Tibial artery (tissue), 4 donors: ENCODE measurements around the gene NUCB2.
A peak's percentile ranks its signal among the peaks of the same experiment; 100 is the strongest.

Experiments used
- DNase-seq, 2 donors: peaks; one replicate each; pipeline ENCODE4 v3.0.0-alpha.2; 2019
- H3K27ac ChIP-seq, 2 donors: fragments of 200-600 bp; sonication (generic) in 1 of 2; 1 replicate in 1 of 2; 2 replicates in 1 of 2; pipeline ENCODE4 v1.5.1; 2018 to 2019; ENCODE audit warnings: mild to moderate bottlenecking in 1 of 2
- H3K27me3 ChIP-seq, 2 donors: fragments of 200-600 bp; sonication (generic) in 1 of 2; one replicate each; pipeline versions ENCODE4 v1.5.1 to v1.6.0; 2016 to 2019
- H3K36me3 ChIP-seq, 3 donors: fragments of 200-600 bp; sonication (generic) in 2 of 3; one replicate each; pipeline ENCODE4 v1.5.1; 2016 to 2019; ENCODE audit warnings: mild to moderate bottlenecking in 2 of 3
- H3K4me1 ChIP-seq, 4 donors: fragments of 200-600 bp; sonication (generic) in 2 of 4; 1 replicate in 3 of 4; 2 replicates in 1 of 4; pipeline ENCODE4 v1.5.1; 2016 to 2019
- H3K4me3 ChIP-seq, 2 donors: fragments of 200-600 bp; sonication (generic) in 1 of 2; 1 replicate in 1 of 2; 2 replicates in 1 of 2; pipeline ENCODE4 v1.5.1; 2018 to 2019; ENCODE audit warnings: mild to moderate bottlenecking in 2 of 2
- H3K9me3 ChIP-seq, 3 donors: fragments of 200-600 bp; sonication (generic) in 1 of 3; one replicate each; pipeline ENCODE4 v1.5.1; 2016 to 2019
- intact Hi-C: fragments of 100-400 bp; cut with DNase I; formaldehyde crosslinking; loops from one replicate; pipeline ENCODE4 v1.15.0; 2023; ENCODE audit warnings: low total_unique reads
- TF ChIP-seq, protein P1 (sequence below), 2 experiments: fragments of 200-600 bp in 1 of 2; fragments of 450-650 bp in 1 of 2; IDR thresholded peaks; one replicate each; pipeline ENCODE4 v1.5.1; 2017 to 2019; ENCODE audit warnings: antibody characterized with exemption in 2 of 2, mild to moderate bottlenecking in 1 of 2, moderate library complexity in 1 of 2

The NUCB2 gene

DNA sequence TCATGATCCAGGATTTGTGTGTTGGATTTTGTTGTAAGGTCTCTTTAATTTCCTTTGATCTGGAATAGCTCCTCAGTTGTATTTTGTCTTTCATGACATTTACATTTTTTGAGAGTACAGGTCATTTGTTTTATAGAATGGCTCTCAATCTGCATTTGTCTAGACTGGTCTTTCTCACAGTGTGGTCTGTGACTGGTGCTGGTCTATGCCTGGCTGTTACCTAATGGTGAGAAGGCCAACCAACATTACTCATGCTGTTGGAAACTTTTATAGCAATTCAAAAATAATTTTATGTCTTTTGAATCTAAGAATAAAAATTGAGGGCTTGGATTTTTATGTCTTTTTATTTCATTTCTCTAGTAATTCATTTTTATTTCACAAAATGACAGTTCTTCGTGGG, 71.1 kb downstream of the NUCB2 start:
- DNase-seq = no peak
- Histone ChIP-seq H3K27ac (no peak overlapping the region), H3K9me3 (no peaks in the 10 kb centered on the region), H3K4me1 (peaks cover 0 to 5% (median 0%) of the 10 kb centered on the region in 4 donors), H3K27me3 (no peaks in the 10 kb centered on the region), H3K36me3 (peaks cover 0 to 3% (median 0%) of the 10 kb centered on the region in 3 donors), H3K4me3 (no peak overlapping the region)
- TF ChIP-seq, protein P1, sequence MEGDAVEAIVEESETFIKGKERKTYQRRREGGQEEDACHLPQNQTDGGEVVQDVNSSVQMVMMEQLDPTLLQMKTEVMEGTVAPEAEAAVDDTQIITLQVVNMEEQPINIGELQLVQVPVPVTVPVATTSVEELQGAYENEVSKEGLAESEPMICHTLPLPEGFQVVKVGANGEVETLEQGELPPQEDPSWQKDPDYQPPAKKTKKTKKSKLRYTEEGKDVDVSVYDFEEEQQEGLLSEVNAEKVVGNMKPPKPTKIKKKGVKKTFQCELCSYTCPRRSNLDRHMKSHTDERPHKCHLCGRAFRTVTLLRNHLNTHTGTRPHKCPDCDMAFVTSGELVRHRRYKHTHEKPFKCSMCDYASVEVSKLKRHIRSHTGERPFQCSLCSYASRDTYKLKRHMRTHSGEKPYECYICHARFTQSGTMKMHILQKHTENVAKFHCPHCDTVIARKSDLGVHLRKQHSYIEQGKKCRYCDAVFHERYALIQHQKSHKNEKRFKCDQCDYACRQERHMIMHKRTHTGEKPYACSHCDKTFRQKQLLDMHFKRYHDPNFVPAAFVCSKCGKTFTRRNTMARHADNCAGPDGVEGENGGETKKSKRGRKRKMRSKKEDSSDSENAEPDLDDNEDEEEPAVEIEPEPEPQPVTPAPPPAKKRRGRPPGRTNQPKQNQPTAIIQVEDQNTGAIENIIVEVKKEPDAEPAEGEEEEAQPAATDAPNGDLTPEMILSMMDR (IDR thresholded peaks at IDR 0.05) = no peak
- intact Hi-C loops = no loop called here

DNA sequence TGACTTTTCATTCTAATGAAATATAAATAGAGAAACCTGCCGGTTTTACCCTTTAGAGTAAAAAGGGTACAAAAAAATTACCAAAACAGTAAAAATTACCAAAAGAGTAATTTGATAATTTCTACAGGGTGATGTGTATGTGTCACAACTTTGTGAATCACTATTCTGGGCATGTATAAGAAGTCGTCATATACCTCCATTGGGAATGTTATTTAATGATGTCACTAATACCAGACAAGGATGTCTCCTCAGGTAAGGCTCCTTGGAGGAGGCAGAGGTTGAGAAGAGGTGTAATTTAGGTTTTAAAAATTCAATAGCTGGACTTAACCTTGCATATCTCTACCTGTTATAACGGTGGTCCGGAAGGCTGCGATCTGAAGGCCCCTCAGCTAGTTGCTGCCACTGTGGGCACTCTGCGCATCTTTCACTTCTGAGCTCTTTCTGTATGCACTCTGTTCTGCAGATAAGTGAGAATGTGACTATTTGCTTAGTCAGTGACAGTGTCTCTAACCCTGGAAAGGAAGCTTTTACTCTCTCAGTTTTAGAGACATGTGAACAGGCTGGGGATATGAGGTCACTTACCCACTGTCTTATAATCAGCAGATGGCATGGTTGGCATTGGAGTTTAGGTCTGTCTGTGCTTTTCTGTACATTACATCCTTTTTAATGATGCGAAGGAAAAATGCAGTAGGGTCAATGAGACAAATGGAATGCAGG, 74.1 kb downstream of the NUCB2 start:
- peak overlapping the region in 1 of 2 donors; percentile 86 for H3K27ac ChIP-seq
- H3K36me3 ChIP-seq = no peaks in the 10 kb centered on the region
- intact Hi-C loops = no loop called here
- no peak for DNase-seq
- no peak overlapping the region for H3K4me3 ChIP-seq
- H3K27me3 ChIP-seq = no peaks in the 10 kb centered on the region
- H3K9me3 ChIP-seq = no peaks in the 10 kb centered on the region
- peaks cover 0 to 11% (median 6%) of the 10 kb centered on the region in 4 donors for H3K4me1 ChIP-seq
- TF ChIP-seq, protein P1 (IDR thresholded peaks at IDR 0.05) = no peak

DNA sequence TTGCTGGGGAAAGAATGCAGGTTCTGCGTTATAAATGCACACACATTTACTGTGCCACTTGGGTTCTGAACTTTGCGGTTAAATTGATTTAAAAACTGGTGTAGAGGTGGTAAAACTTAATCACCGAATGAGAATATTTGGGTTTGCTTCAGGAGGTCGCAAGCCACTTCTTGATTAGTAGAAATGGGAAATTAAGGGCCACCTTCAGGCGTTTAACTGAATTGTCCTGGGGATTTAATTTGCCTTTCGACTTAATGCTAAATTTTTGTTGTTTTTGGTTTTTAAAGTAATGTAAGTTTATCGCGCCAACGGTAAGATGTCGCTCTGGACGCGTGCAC, 74.6 kb downstream of the NUCB2 start:
- Histone ChIP-seq H3K27me3 (no peaks in the 10 kb centered on the region), H3K36me3 (no peaks in the 10 kb centered on the region), H3K9me3 (no peaks in the 10 kb centered on the region), H3K4me1 (peaks cover 0 to 11% (median 6%) of the 10 kb centered on the region in 4 donors), H3K4me3 (peak overlapping the region; percentile 63 to 65), H3K27ac (peak overlapping the region; percentile 86 to 88)
- TF ChIP-seq, protein P1 (IDR thresholded peaks at IDR 0.05) = peak in 1 of 2 experiments; percentile 18
- intact Hi-C loops = no loop called here
- no peak for DNase-seq

DNA sequence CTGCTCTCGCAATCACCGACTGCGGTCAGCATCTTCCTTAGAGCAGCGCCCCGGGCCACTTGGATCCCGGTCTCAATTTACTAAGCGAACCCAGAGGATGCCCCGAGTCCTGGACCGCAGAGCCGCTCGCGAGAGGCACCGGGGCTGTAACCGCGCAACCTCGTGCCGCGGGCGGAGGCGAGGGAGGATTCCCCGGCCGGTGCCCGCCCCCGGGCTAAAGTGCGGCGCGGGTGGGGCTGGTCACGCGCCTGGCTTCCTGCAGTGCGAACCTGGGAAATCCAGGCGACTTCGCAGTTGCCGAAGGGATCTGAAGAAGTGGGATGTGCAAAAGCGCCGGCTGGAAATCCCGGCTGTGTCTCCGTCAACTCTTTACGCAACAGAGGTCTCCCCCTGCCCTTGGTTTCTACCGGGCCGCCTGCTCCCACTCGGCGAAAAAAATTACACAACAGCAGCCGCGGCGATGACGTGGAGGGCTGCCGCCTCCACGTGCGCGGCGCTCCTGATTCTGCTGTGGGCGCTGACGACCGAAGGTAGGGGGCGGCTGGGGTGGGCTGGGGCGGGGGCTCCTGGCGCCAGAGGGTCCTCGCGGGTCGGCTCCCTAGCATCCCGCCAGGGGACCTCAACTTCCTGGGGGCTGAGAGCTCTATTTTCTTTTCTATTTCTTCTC, 75.1 kb downstream of the NUCB2 start, which contains the start of gene NCR3LG1:
NCR3LG1 (plus strand) TSS at position 291 of the 667 bp plus-strand sequence; CDS start at position 461, 170 bp downstream.
- Histone ChIP-seq H3K4me1 (peaks cover 0 to 11% (median 6%) of the 10 kb centered on the region in 4 donors), H3K4me3 (peak within 1 kb of the TSS; percentile 63 to 65), H3K36me3 (no peaks in the 10 kb centered on the region), H3K27ac (peak within 1 kb of the TSS; percentile 86 to 88), H3K27me3 (no peaks in the 10 kb centered on the region), H3K9me3 (no peaks in the 10 kb centered on the region)
- TF ChIP-seq, protein P1 (IDR thresholded peaks at IDR 0.05) = no peak
- peak; percentile 63 to 83 for DNase-seq
- intact Hi-C loops = no loop called here

DNA sequence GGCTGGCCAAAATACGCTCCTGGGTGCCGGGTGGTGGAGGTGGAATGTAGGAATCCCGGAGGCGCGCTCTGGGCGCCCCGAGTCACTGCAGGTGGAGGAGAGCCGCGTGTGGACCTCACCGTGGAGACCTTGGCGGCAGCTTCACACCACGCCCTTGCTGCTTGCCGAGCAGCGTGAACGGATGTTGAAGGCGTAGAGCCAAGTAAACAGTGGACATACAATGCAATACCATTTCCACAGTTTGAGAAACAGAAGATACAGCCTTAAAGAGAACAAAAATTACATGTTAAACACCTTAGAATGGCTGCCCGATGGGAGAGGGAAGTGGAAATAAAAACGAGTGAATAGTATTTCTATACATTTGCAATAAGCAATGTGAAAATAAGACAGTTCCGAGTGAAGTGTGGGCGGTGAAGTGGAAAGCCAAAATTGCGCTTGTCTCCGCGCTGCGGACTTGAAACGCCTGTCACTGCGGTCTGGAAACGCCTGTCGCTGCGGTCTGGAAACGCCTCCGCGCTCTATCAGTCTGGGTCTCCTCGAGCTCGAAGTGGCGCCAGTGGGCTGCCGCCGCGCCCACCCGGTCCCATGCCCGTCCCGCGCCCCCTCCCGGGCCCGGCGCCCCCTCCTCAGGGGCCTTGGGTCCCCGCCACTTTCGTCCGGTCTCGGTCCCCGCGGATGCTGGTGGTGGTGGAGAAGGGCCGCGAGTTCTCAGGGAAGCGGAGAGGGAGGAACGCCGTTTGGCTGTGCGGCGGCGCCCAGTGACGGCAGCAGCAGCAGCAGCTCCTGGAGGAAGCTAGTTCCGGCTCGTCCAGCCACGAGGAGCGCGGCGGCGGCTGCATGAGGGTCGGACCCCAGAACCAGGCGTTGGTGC, 76.6 kb downstream of the NUCB2 start:
- TF ChIP-seq, protein P1 (IDR thresholded peaks at IDR 0.05) = no peak
- intact Hi-C loops = no loop called here
- H3K4me3 ChIP-seq = peak overlapping the region; percentile 63 to 65
- H3K27ac ChIP-seq = peak overlapping the region; percentile 86 to 88
- H3K4me1 ChIP-seq = peaks cover 0 to 11% (median 6%) of the 10 kb centered on the region in 4 donors
- H3K27me3 ChIP-seq = no peaks in the 10 kb centered on the region
- peak; percentile 57 to 79 for DNase-seq
- no peaks in the 10 kb centered on the region for H3K36me3 ChIP-seq
- no peaks in the 10 kb centered on the region for H3K9me3 ChIP-seq
